GM12878 (cell line): Measurements from ENCODE around the gene KATNIP. TPM values are rescaled to one million over a fixed set of nuclear protein-coding genes. Genes with fewer than 3 reads are reported as not detected.

Experiments used
- ATAC-seq: fragments of 200-7000 bp; cut with Tn5 transposase; 3 replicates; pipeline ENCODE4 v1.9.1; 2020; ENCODE audit warnings: mild to moderate bottlenecking, moderate library complexity
- BruUV-seq: library from RNA; stranded (reverse); fragments of 400-500 nt; replicated peaks from 2 replicates; lab custom pipeline; 2021; lab: Mats Ljungman, UMichigan
- CTCF ChIA-PET: fragments of 300-600 bp; sonication (Branson Sonifier 250); formaldehyde crosslinking; extraction: SDS; loops from one replicate; lab custom pipeline; 2021; ENCODE audit warnings: inconsistent platforms; lab: Yijun Ruan, JAX
- POLR2A ChIA-PET: fragments of 350-600 bp; formaldehyde crosslinking; extraction: SDS; loops from one replicate; lab custom pipeline; 2021; ENCODE audit warnings: inconsistent platforms; lab: Charles Lee
- RAD21 ChIA-PET: fragments of 300-600 bp; sonication (Branson Sonifier 250); formaldehyde crosslinking; loops from one replicate; lab custom pipeline; 2023; ENCODE audit warnings: antibody characterized with exemption; ENCODE audit not compliant: unreplicated experiment; lab: Charles Lee
- SMC1A ChIA-PET: fragments of 300-600 bp; sonication (Branson Sonifier 250); formaldehyde crosslinking; loops from one replicate; lab custom pipeline; 2023; ENCODE audit not compliant: unreplicated experiment, uncharacterized antibody; lab: Charles Lee
- DNase-seq: peaks from one replicate; pipeline ENCODE4 v3.0.0-alpha.2; 2011; ENCODE audit warnings: low read depth, low spot score
- FAIRE-seq: peaks from 3 replicates; lab custom pipeline; 2011; peaks lifted over from hg19 to GRCh38; lab: Jason Lieb, UNC
- H2AFZ ChIP-seq: 2 replicates; pipeline ENCODE4 v1.6.0; 2011; ENCODE audit warnings: low read depth, low read length, control low read depth; ENCODE audit not compliant: control insufficient read depth
- H3K27ac ChIP-seq: 2 replicates; pipeline ENCODE4 v1.5.1; 2011; ENCODE audit warnings: control low read depth; ENCODE audit not compliant: control insufficient read depth, insufficient read depth
- H3K27me3 ChIP-seq, 2 experiments: replicated peaks in 1 of 2; 2 replicates each; pipeline versions ENCODE4 v1.6.0 to v1.6.1; 2011; ENCODE audit warnings: low read length in 1 of 2; ENCODE audit not compliant: control insufficient read depth in 2 of 2, insufficient read depth in 2 of 2
- H3K36me3 ChIP-seq, 2 experiments: 2 replicates each; pipeline ENCODE4 v1.5.1; 2011; ENCODE audit warnings: low read length in 1 of 2; ENCODE audit not compliant: control insufficient read depth in 2 of 2, insufficient read depth in 2 of 2
- H3K4me1 ChIP-seq: 2 replicates; pipeline ENCODE4 v1.6.1; 2011; ENCODE audit warnings: mild to moderate bottlenecking, low read length, moderate library complexity, mixed read lengths; ENCODE audit not compliant: control insufficient read depth, insufficient read depth
- H3K4me2 ChIP-seq: 2 replicates; pipeline ENCODE4 v1.6.0; 2011; ENCODE audit warnings: control low read depth; ENCODE audit not compliant: control insufficient read depth, insufficient read depth
- H3K4me3 ChIP-seq: fragments of 200-600 bp; sonication (generic); 2 replicates; pipeline ENCODE4 v1.5.1; 2016
- H3K79me2 ChIP-seq: 2 replicates; pipeline ENCODE4 v1.6.0; 2011; ENCODE audit warnings: low read length; ENCODE audit not compliant: control insufficient read depth, insufficient read depth
- H3K9ac ChIP-seq: 2 replicates; pipeline ENCODE4 v1.8.0; 2011; ENCODE audit warnings: low read length, control low read depth, mixed read lengths; ENCODE audit not compliant: control insufficient read depth, insufficient read depth
- H3K9me3 ChIP-seq: replicated peaks from 3 replicates; pipeline ENCODE4 v1.5.1; 2011; ENCODE audit warnings: mild to moderate bottlenecking, low read length; ENCODE audit not compliant: control insufficient read depth, insufficient read depth
- H4K20me1 ChIP-seq: 2 replicates; pipeline ENCODE4 v1.6.0; 2011; ENCODE audit not compliant: control insufficient read depth, insufficient read depth
- BCL11A ChIP-seq: IDR thresholded peaks from 2 replicates; pipeline ENCODE4 v1.6.1; 2011; ENCODE audit warnings: low read depth, low read length
- CBFB ChIP-seq: IDR thresholded peaks from 2 replicates; pipeline ENCODE4 v1.6.1; 2016; ENCODE audit warnings: antibody characterized with exemption, low read depth
- CREM ChIP-seq: IDR thresholded peaks from 2 replicates; pipeline ENCODE4 v1.6.1; 2014; ENCODE audit warnings: antibody characterized with exemption, low read depth
- DPF2 ChIP-seq: fragments of 450-650 bp; IDR thresholded peaks from 2 replicates; pipeline ENCODE4 v1.6.1; 2017; ENCODE audit warnings: mild to moderate bottlenecking
- GABPA ChIP-seq: IDR thresholded peaks from 2 replicates; pipeline ENCODE4 v1.6.1; 2014; ENCODE audit warnings: antibody characterized with exemption, low read depth, mild to moderate bottlenecking, inconsistent platforms
- HCFC1 ChIP-seq: fragments of 150-350 bp; IDR thresholded peaks from 2 replicates; pipeline ENCODE4 v1.6.1; 2014; ENCODE audit warnings: low read length
- HSF1 ChIP-seq: fragments of 150-350 bp; IDR thresholded peaks from 2 replicates; pipeline ENCODE4 v1.6.1; 2014; ENCODE audit warnings: mild to moderate bottlenecking, low read depth, low read length
- KDM1A ChIP-seq: fragments of 200-600 bp; sonication (generic); IDR thresholded peaks from 2 replicates; pipeline ENCODE4 v1.6.1; 2016; ENCODE audit warnings: borderline replicate concordance
- MEF2A ChIP-seq: IDR thresholded peaks from 2 replicates; pipeline ENCODE4 v1.6.1; 2011; ENCODE audit warnings: low read depth, mild to moderate bottlenecking, low read length, moderate library complexity; ENCODE audit not compliant: insufficient read depth
- NBN ChIP-seq: fragments of 450-650 bp; IDR thresholded peaks from 2 replicates; pipeline ENCODE4 v1.6.1; 2016
- NRF1 ChIP-seq: conservative IDR thresholded peaks from 2 replicates; pipeline ENCODE4 v1.6.1; 2011; ENCODE audit warnings: mild to moderate bottlenecking, low read depth, low read length, improper control_type of control experiment
- POLR2AphosphoS5 ChIP-seq: IDR thresholded peaks from 2 replicates; pipeline ENCODE4 v1.6.1; 2011; ENCODE audit warnings: mild to moderate bottlenecking, low read length, inconsistent platforms
- RUNX3 ChIP-seq: IDR thresholded peaks from 2 replicates; pipeline ENCODE4 v1.6.1; 2012; ENCODE audit warnings: low read length, inconsistent platforms
- TCF12 ChIP-seq: IDR thresholded peaks from 2 replicates; pipeline ENCODE4 v1.6.1; 2011; ENCODE audit warnings: low read depth, mild to moderate bottlenecking, low read length
- USF1 ChIP-seq: IDR thresholded peaks from 2 replicates; pipeline ENCODE4 v1.6.1; 2011; ENCODE audit warnings: borderline replicate concordance, low read depth, mild to moderate bottlenecking, moderate library complexity, mixed read lengths, low read length; ENCODE audit not compliant: insufficient read depth; ENCODE audit errors: extremely low read length
- ZNF274 ChIP-seq: IDR thresholded peaks from one replicate; pipeline ENCODE4 v1.8.0; 2011; ENCODE audit not compliant: insufficient read length, insufficient read depth
- ZNF384 ChIP-seq: IDR thresholded peaks from 2 replicates; pipeline ENCODE4 v1.6.1; 2012; ENCODE audit warnings: low read depth, mild to moderate bottlenecking, low read length, improper control_type of control experiment, borderline replicate concordance
- WGBS: methylation state at CpG from one replicate; pipeline ENCODE4 v1.1.6; 2016; ENCODE audit warnings: low lambda C conversion rate; ENCODE audit not compliant: insufficient replicate concordance, insufficient coverage; ENCODE audit errors: missing lambda C conversion rate; 5-methylcytosine and 5-hydroxymethylcytosine counted together
- in situ Hi-C: fragments of 300-500 bp; cut with MboI; formaldehyde crosslinking; loops from 9 replicates; pipeline ENCODE4 v1.14.3; 2018; ENCODE audit warnings: mixed read lengths
- intact Hi-C: fragments of 100-400 bp; cut with micrococcal nuclease; formaldehyde crosslinking; loops from one replicate; pipeline ENCODE4 v1.14.2; 2022; ENCODE audit not compliant: unreplicated experiment
- polyA plus RNA-seq, 11 experiments: library from polyadenylated mRNA; depleted of rRNA in 4 of 11; unstranded in 6 of 11; stranded (reverse) in 5 of 11; fragments of >200 nt; fragmentation: Nextera tagmentation in 4 of 11; fragmentation: Illumina TruSeq in 1 of 11; extraction: Ambion mirVana in 4 of 11; extraction: Trizol in 1 of 11; gene quantifications; 1 replicate in 1 of 11; 2 replicates in 10 of 11; pipeline versions ENCODE4 v1.2.1 to v1.2.3, GENCODE V29; 2011 to 2016; ENCODE audit warnings: inconsistent platforms in 2 of 11, missing spikeins in 2 of 11, low read depth in 1 of 11
- total RNA-seq, 4 experiments: library from RNA; depleted of rRNA in 3 of 4; stranded (reverse); fragments of >200 nt in 3 of 4; fragmentation: Illumina TruSeq in 1 of 4; extraction: Trizol in 1 of 4; gene quantifications; 2 replicates each; pipeline versions ENCODE4 v1.2.1 to v1.2.3, GENCODE V29; 2013 to 2021

KATNIP gene
- total and polyA plus RNA-seq, 10 of the 15 experiments (the other 5 are each of a cell fraction or from before 2014, with no cell fraction given) = 1.6 to 13.8 (median 9.1) TPM

- H3K4me1 ChIP-seq = no peaks in the 10 kb centered on the region
- CTCF ChIA-PET = interaction anchor here (0.6 kb wide), 1 partner anchor 566 kb away, joined by 4 read pairs; no protein-coding TSS in a partner anchor
- in situ Hi-C loops = no loop called here
- no peak for TF ChIP-seq CREM
- TF ChIP-seq HSF1 = no peak
- no peak for TF ChIP-seq KDM1A
- no peak for TF ChIP-seq POLR2AphosphoS5
- TF ChIP-seq GABPA = no peak
- no peak for TF ChIP-seq ZNF384
- no peak for TF ChIP-seq CBFB
- no peak for TF ChIP-seq ZNF274
- TF ChIP-seq TCF12 = no peak
- no peak for TF ChIP-seq USF1
- TF ChIP-seq MEF2A = no peak
- no peak for TF ChIP-seq NRF1
- no peak for TF ChIP-seq DPF2
- TF ChIP-seq BCL11A = no peak
- no peak for TF ChIP-seq RUNX3
- no peak for TF ChIP-seq NBN
- TF ChIP-seq HCFC1 = no peak
- TF ChIP-seq, all 136 proteins: peak for 0
- Histone ChIP-seq H3K36me3 (no peaks in the 10 kb centered on the region), H4K20me1 (no peaks in the 10 kb centered on the region), H3K79me2 (no peaks in the 10 kb centered on the region), H3K27me3 (no peaks in the 10 kb centered on the region), H3K9me3 (no peaks in the 10 kb centered on the region; the same call in 2 of the 3 replicates), H3K9ac (no peak overlapping the region), H2AFZ (no peak overlapping the region), H3K4me2 (no peak overlapping the region), H3K4me3 (no peak overlapping the region), H3K27ac (no peak overlapping the region)
- POLR2A ChIA-PET = interaction anchor here (0.6 kb wide), 2 partner anchors 266 to 295 kb away, joined by 4 read pairs; no protein-coding TSS in a partner anchor
- no TSS peak for BruUV-seq
- RAD21 ChIA-PET = no interaction called here
- intact Hi-C loops = no loop called here
- ATAC-seq (no peak), DNase-seq (no peak), FAIRE-seq (no peak)
- 98% methylated on average over 3 of the region's 3 CpGs for WGBS
- SMC1A ChIA-PET = no interaction called here
These were observed 38.1 kb downstream of the KATNIP start for GRCh38 chr16:27588057-27588456.
